ENCODE data around the gene SLC19A1.
A peak's percentile ranks its signal among the peaks of the same experiment; 100 is the strongest.

Gene SLC19A1

GRCh38 chr21:45471525-45472221, 70.6 kb downstream of the SLC19A1 start:
- Mint-ChIP-seq H3K4me1 (peaks cover 45% of the 10 kb centered on the region), H3K36me3 (ENCODE audit: low read depth) (peaks cover 13% of the 10 kb centered on the region), H3K4me3 (peak overlapping the region; percentile 45), H3K9me3 (no peaks in the 10 kb centered on the region), H3K27me3 (ENCODE audit: low read depth, poor library complexity) (no peaks in the 10 kb centered on the region), H3K27ac (no peak overlapping the region)
- peak; percentile 57 for DNase-seq
- TF ChIP-seq CTCF (IDR thresholded peaks at IDR 0.05), result no peak

- no peak for TF ChIP-seq CTCF (IDR thresholded peaks at IDR 0.05)
- H3K27ac Mint-ChIP-seq, result peak overlapping the region; percentile 78
- no peaks in the 10 kb centered on the region for H3K9me3 Mint-ChIP-seq
- peak overlapping the region; percentile 45 for H3K4me3 Mint-ChIP-seq
- H3K36me3 Mint-ChIP-seq (ENCODE audit: low read depth), result peaks cover 7% of the 10 kb centered on the region
- no peak for DNase-seq
- peaks cover 40% of the 10 kb centered on the region for H3K4me1 Mint-ChIP-seq
- no peaks in the 10 kb centered on the region for H3K27me3 Mint-ChIP-seq (ENCODE audit: low read depth, poor library complexity)
Measured at GRCh38 chr21:45470773-45471524, 71.3 kb downstream of the SLC19A1 start.

GRCh38 chr21:45470087-45470515, 72.1 kb downstream of the SLC19A1 start:
- peak overlapping the region; percentile 34 for H3K4me3 Mint-ChIP-seq
- peaks cover 45% of the 10 kb centered on the region for H3K4me1 Mint-ChIP-seq

GRCh38 chr21:45469273-45470086, 72.8 kb downstream of the SLC19A1 start:
- peaks cover 50% of the 10 kb centered on the region for H3K4me1 Mint-ChIP-seq
- peak overlapping the region; percentile 34 for H3K4me3 Mint-ChIP-seq
- no peaks in the 10 kb centered on the region for H3K27me3 Mint-ChIP-seq (ENCODE audit: low read depth, poor library complexity)
- peak overlapping the region; percentile 60 for H3K27ac Mint-ChIP-seq
- H3K9me3 Mint-ChIP-seq, result peaks cover 3% of the 10 kb centered on the region
- DNase-seq, result peak; percentile 49
- TF ChIP-seq CTCF (IDR thresholded peaks at IDR 0.05), result no peak
- H3K36me3 Mint-ChIP-seq (ENCODE audit: low read depth), result peaks cover 16% of the 10 kb centered on the region

More at GRCh38 chr21:45470087-45470515, 72.1 kb downstream of the SLC19A1 start:
- H3K27me3 Mint-ChIP-seq (ENCODE audit: low read depth, poor library complexity), result no peaks in the 10 kb centered on the region
- no peak for DNase-seq
- peak overlapping the region; percentile 60 for H3K27ac Mint-ChIP-seq
- no peaks in the 10 kb centered on the region for H3K9me3 Mint-ChIP-seq
- TF ChIP-seq CTCF (IDR thresholded peaks at IDR 0.05), result no peak
- H3K36me3 Mint-ChIP-seq (ENCODE audit: low read depth), result peaks cover 11% of the 10 kb centered on the region

GRCh38 chr21:45468971-45469272, 73.3 kb downstream of the SLC19A1 start:
- Mint-ChIP-seq H3K27ac (no peak overlapping the region), H3K4me3 (no peak overlapping the region), H3K4me1 (peaks cover 45% of the 10 kb centered on the region), H3K9me3 (peaks cover 3% of the 10 kb centered on the region), H3K36me3 (ENCODE audit: low read depth) (peaks cover 11% of the 10 kb centered on the region), H3K27me3 (ENCODE audit: low read depth, poor library complexity) (no peaks in the 10 kb centered on the region)
- no peak for DNase-seq
- TF ChIP-seq CTCF (IDR thresholded peaks at IDR 0.05), result no peak

Measured in nephron progenitor cell (in vitro differentiated cells).